SK-N-SH (cell line): ENCODE data around the gene CAMK2D.

Source experiments
- EP300 ChIP-seq, 2 experiments: IDR thresholded peaks; 2 replicates each; pipeline versions ENCODE4 v1.4.0 to v1.6.1; 2012; ENCODE audit warnings: borderline replicate concordance in 1 of 2, low read depth in 1 of 2, low read length in 1 of 2
- TAF1 ChIP-seq: IDR thresholded peaks from 2 replicates; pipeline ENCODE4 v1.6.1; 2012; ENCODE audit warnings: low read depth, mild to moderate bottlenecking, low read length, moderate library complexity, borderline replicate concordance
- USF1 ChIP-seq: IDR thresholded peaks from 2 replicates; pipeline ENCODE4 v1.4.0; 2012; ENCODE audit warnings: low read depth, borderline replicate concordance
- YY1 ChIP-seq: IDR thresholded peaks from 2 replicates; pipeline ENCODE4 v1.4.0; 2012; ENCODE audit warnings: low read depth, mild to moderate bottlenecking

- TF ChIP-seq USF1, result no peak
- no peak for TF ChIP-seq YY1
- TF ChIP-seq EP300 (IDR thresholded peaks at IDR 0.05; ENCODE audit: borderline replicate concordance in 1 of 2, low read depth in 1 of 2, low read length in 1 of 2), result no peak
- no peak for TF ChIP-seq TAF1
Measured at GRCh38 chr4:113563691-113564378, 197.7 kb downstream of the CAMK2D start.
